Ovary (tissue), 3 donors: Measurements from ENCODE around the gene TRIM13.

Experiments
- EP300 ChIP-seq: sonication (generic); formaldehyde crosslinking; IDR thresholded peaks from one replicate; pipeline ENCODE4 v1.6.1; 2017; ENCODE audit warnings: antibody characterized with exemption
- TF ChIP-seq, protein P1 (sequence below), 3 donors: fragments of 450-650 bp in 2 of 3; fragments of 200-600 bp in 1 of 3; IDR thresholded peaks; one replicate each; pipeline versions ENCODE4 v1.5.1 to v1.8.0; 2016 to 2022; ENCODE audit warnings: antibody characterized with exemption in 3 of 3, mild to moderate bottlenecking in 1 of 3
- donor health status: DM: no; HTN: no; CAD: no.

DNA sequence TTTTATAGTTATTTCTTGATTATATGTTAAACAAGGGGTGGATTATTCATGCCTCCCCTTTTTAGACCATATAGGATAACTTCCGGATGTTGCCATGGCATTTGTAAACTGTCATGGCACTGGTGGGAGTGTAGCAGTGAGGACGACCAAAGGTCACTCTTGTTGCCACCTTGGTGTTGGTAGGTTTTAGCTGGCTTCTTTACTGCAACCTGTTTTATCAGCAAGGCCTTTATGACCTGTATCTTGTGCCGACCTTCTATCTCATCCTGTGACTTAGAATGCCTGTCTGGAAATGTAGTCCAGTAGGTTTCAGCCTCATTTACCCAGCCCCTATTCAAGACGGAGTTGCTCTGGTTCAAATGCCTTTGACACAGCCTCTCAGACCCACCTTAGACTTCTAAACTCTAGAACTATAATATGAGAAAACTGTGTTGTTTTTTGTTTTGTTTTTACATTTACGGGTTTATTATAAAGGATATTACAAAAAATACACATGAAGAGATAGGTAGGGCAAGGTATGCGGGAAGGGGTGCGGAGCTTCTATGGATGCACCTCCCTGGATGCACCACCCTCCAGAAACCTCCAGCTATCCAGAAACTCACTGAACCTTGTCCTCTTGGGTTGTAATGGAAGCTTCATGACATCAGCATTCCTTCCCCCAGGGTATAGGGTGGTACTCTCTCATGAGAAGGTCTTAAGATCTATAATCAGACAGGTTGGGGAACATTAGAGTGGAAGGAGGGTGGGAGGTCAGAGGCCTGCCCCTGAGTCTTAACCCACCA, 44.9 kb upstream of the TRIM13 start:
- TF ChIP-seq, protein P1, sequence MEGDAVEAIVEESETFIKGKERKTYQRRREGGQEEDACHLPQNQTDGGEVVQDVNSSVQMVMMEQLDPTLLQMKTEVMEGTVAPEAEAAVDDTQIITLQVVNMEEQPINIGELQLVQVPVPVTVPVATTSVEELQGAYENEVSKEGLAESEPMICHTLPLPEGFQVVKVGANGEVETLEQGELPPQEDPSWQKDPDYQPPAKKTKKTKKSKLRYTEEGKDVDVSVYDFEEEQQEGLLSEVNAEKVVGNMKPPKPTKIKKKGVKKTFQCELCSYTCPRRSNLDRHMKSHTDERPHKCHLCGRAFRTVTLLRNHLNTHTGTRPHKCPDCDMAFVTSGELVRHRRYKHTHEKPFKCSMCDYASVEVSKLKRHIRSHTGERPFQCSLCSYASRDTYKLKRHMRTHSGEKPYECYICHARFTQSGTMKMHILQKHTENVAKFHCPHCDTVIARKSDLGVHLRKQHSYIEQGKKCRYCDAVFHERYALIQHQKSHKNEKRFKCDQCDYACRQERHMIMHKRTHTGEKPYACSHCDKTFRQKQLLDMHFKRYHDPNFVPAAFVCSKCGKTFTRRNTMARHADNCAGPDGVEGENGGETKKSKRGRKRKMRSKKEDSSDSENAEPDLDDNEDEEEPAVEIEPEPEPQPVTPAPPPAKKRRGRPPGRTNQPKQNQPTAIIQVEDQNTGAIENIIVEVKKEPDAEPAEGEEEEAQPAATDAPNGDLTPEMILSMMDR (IDR thresholded peaks at IDR 0.05) = no peak
- TF ChIP-seq EP300 = no peak
